SK-N-SH (cell line): ENCODE measurements around the gene BOLA3. TPM values are rescaled to one million over a fixed set of nuclear protein-coding genes. Genes with fewer than 3 reads are reported as not detected.

Experiments
- CTCF ChIA-PET: fragments of 300-600, 350-600 bp; formaldehyde crosslinking; extraction: SDS; loops from one replicate; lab custom pipeline; 2021; lab: Yijun Ruan, JAX
- POLR2A ChIA-PET: fragments of 350-600 bp; sonication (Branson Sonifier 250); formaldehyde crosslinking; extraction: SDS; loops from one replicate; lab custom pipeline; 2020; ENCODE audit warnings: antibody characterized with exemption, inconsistent platforms; lab: Yijun Ruan, JAX
- DNase-seq: peaks from one replicate; pipeline ENCODE4 v3.0.0; 2012
- H2AFZ ChIP-seq: fragments of 200-600 bp; sonication (generic); 2 replicates; pipeline ENCODE4 v1.8.1; 2016; ENCODE audit warnings: antibody characterized with exemption, mild to moderate bottlenecking, low read depth
- H3F3A ChIP-seq: fragments of 200-600 bp; sonication (generic); replicated peaks from 2 replicates; pipeline ENCODE3; 2016; ENCODE audit warnings: antibody characterized with exemption, mild to moderate bottlenecking; ENCODE audit not compliant: insufficient read depth
- H3K27ac ChIP-seq, 2 experiments: fragments of 200-500 bp in 1 of 2; fragments of 200-600 bp in 1 of 2; sonication (Bioruptor generic) in 1 of 2; sonication (generic), shearing (Covaris generic) in 1 of 2; 2 replicates each; pipeline versions ENCODE4 v1.5.1 to v1.6.1; 2014 to 2016; ENCODE audit warnings: low read depth in 2 of 2, inconsistent platforms in 1 of 2, low read length in 1 of 2, mild to moderate bottlenecking in 1 of 2, mixed read lengths in 1 of 2
- H3K27me3 ChIP-seq: fragments of 200-600 bp; sonication (generic), shearing (Covaris generic); 2 replicates; pipeline ENCODE4 v1.6.1; 2016; ENCODE audit warnings: mixed run types; ENCODE audit not compliant: insufficient read depth
- H3K36me3 ChIP-seq, 2 experiments: fragments of 200-500 bp in 1 of 2; fragments of 200-600 bp in 1 of 2; sonication (Bioruptor generic) in 1 of 2; sonication (generic) in 1 of 2; replicated peaks in 1 of 2; 2 replicates each; pipeline versions ENCODE3 to v1.5.1; 2014 to 2016; ENCODE audit warnings: low read length in 1 of 2, mild to moderate bottlenecking in 1 of 2; ENCODE audit not compliant: insufficient read depth in 2 of 2, control insufficient read depth in 1 of 2
- H3K4me1 ChIP-seq, 2 experiments: fragments of 200-500 bp in 1 of 2; fragments of 200-600 bp in 1 of 2; sonication (Bioruptor generic) in 1 of 2; sonication (generic), shearing (Covaris generic) in 1 of 2; 2 replicates each; pipeline versions ENCODE4 v1.5.1 to v1.6.1; 2014 to 2016; ENCODE audit warnings: low read depth in 1 of 2, low read length in 1 of 2, mixed run types in 1 of 2; ENCODE audit not compliant: insufficient read depth in 2 of 2, control insufficient read depth in 1 of 2
- H3K4me2 ChIP-seq: fragments of 200-600 bp; sonication (generic), shearing (Covaris generic); 2 replicates; pipeline ENCODE4 v1.6.1; 2017; ENCODE audit warnings: mixed run types
- H3K4me3 ChIP-seq, 2 experiments: fragments of 200-500 bp in 1 of 2; fragments of 200-600 bp in 1 of 2; sonication (Bioruptor generic) in 1 of 2; sonication (generic), shearing (Covaris generic) in 1 of 2; 2 replicates each; pipeline versions ENCODE4 v1.5.1 to v1.8.1; 2014 to 2016; ENCODE audit warnings: low read depth in 2 of 2, inconsistent platforms in 1 of 2, low read length in 1 of 2, mild to moderate bottlenecking in 1 of 2, mixed read lengths in 1 of 2, moderate library complexity in 1 of 2
- H3K79me2 ChIP-seq: fragments of 200-600 bp; sonication (generic); 2 replicates; pipeline ENCODE4 v1.8.1; 2017; ENCODE audit warnings: mild to moderate bottlenecking; ENCODE audit not compliant: insufficient read depth
- H3K9ac ChIP-seq: fragments of 200-600 bp; sonication (generic); 2 replicates; pipeline ENCODE4 v1.6.1; 2017; ENCODE audit warnings: mixed run types
- H3K9me2 ChIP-seq: fragments of 200-600 bp; sonication (generic); 2 replicates; pipeline ENCODE4 v1.6.1; 2017; ENCODE audit warnings: mixed run types
- H3K9me3 ChIP-seq: fragments of 200-600 bp; sonication (generic); 2 replicates; pipeline ENCODE4 v1.6.1; 2017; ENCODE audit warnings: mixed run types, mild to moderate bottlenecking, moderate library complexity
- H4K20me1 ChIP-seq: fragments of 200-600 bp; sonication (generic); 2 replicates; pipeline ENCODE4 v1.6.1; 2017; ENCODE audit warnings: mild to moderate bottlenecking, mixed run types; ENCODE audit not compliant: insufficient read depth
- CHD2 ChIP-seq: fragments of 150-350 bp; IDR thresholded peaks from 2 replicates; pipeline ENCODE4 v1.6.1; 2018; ENCODE audit warnings: low read length; ENCODE audit not compliant: partially characterized antibody
- ELF1 ChIP-seq: IDR thresholded peaks from 2 replicates; pipeline ENCODE4 v1.4.0; 2012
- EZH2phosphoT487 ChIP-seq: fragments of 200-600 bp; sonication (generic); IDR thresholded peaks from 2 replicates; pipeline ENCODE4 v1.6.1; 2017; ENCODE audit warnings: low read depth, mixed run types, mild to moderate bottlenecking, antibody characterized with exemption, moderate library complexity, borderline replicate concordance
- FOXJ3 ChIP-seq: sonication (generic); formaldehyde crosslinking; IDR thresholded peaks from 2 replicates; pipeline ENCODE4 v1.5.1; 2020; ENCODE audit warnings: mild to moderate bottlenecking, missing genetic modification reagents
- GABPA ChIP-seq: IDR thresholded peaks from 2 replicates; pipeline ENCODE4 v1.4.0; 2012; ENCODE audit warnings: low read depth, mild to moderate bottlenecking
- IRF3 ChIP-seq: fragments of 150-350 bp; IDR thresholded peaks from 2 replicates; pipeline ENCODE4 v1.6.1; 2016; ENCODE audit warnings: mild to moderate bottlenecking, low read depth, low read length
- MAX ChIP-seq: IDR thresholded peaks from 2 replicates; pipeline ENCODE4 v1.4.0; 2012; ENCODE audit warnings: low read depth
- MXI1 ChIP-seq: IDR thresholded peaks from 2 replicates; pipeline ENCODE4 v1.6.1; 2012; ENCODE audit warnings: mild to moderate bottlenecking, low read depth, low read length, improper control_type of control experiment
- NFIC ChIP-seq: IDR thresholded peaks from 2 replicates; pipeline ENCODE4 v1.4.0; 2012; ENCODE audit warnings: borderline replicate concordance
- NRF1 ChIP-seq: IDR thresholded peaks from 2 replicates; pipeline ENCODE4 v1.6.1; 2012; ENCODE audit warnings: low read depth, mild to moderate bottlenecking, low read length
- REST ChIP-seq: IDR thresholded peaks from 2 replicates; pipeline ENCODE4 v1.6.1; 2012; ENCODE audit warnings: mild to moderate bottlenecking, low read depth, low read length, moderate library complexity
- RFX5 ChIP-seq: IDR thresholded peaks from 2 replicates; pipeline ENCODE4 v1.6.1; 2012; ENCODE audit warnings: mild to moderate bottlenecking, improper control_type of control experiment, low read length
- RXRA ChIP-seq: IDR thresholded peaks from 2 replicates; pipeline ENCODE4 v1.4.0; 2012; ENCODE audit warnings: low read depth, mild to moderate bottlenecking, borderline replicate concordance
- TAF1 ChIP-seq: IDR thresholded peaks from 2 replicates; pipeline ENCODE4 v1.6.1; 2012; ENCODE audit warnings: low read depth, mild to moderate bottlenecking, low read length, moderate library complexity, borderline replicate concordance
- TCF12 ChIP-seq: IDR thresholded peaks from 2 replicates; pipeline ENCODE4 v1.4.0; 2012
- USF1 ChIP-seq: IDR thresholded peaks from 2 replicates; pipeline ENCODE4 v1.4.0; 2012; ENCODE audit warnings: low read depth, borderline replicate concordance
- USF2 ChIP-seq: fragments of 150-350 bp; IDR thresholded peaks from 2 replicates; pipeline ENCODE4 v1.6.1; 2017; ENCODE audit warnings: antibody characterized with exemption, low read length, low read depth, borderline replicate concordance
- WGBS: methylation state at CpG from one replicate; pipeline ENCODE4 v1.1.6; 2017; ENCODE audit warnings: low lambda C conversion rate; 5-methylcytosine and 5-hydroxymethylcytosine counted together
- polyA plus RNA-seq, 3 experiments: library from polyadenylated mRNA; depleted of rRNA; stranded (reverse); fragments of >200 nt; gene quantifications; 2 replicates each; pipeline ENCODE4 v1.2.3, GENCODE V29; 2012

The BOLA3 gene
- polyA plus RNA-seq, 1 of the 3 experiments (the other 2 are of a cell fraction), result 90.1 TPM

GRCh38 chr2:74177696-74178095 is 30.0 kb upstream of the BOLA3 start:
- peaks cover 58% of the 10 kb centered on the region for H3K79me2 ChIP-seq
- H3F3A ChIP-seq, result peaks cover 25% of the 10 kb centered on the region
- peaks cover 0 to 30% of the 10 kb centered on the region in 2 experiments for H3K36me3 ChIP-seq
- ChIA-PET POLR2A (interaction anchor here (1.0 to 2.6 kb wide), 11 partner anchors 10 to 441 kb away, joined by 3 to 24 read pairs (median 5); partner anchors contain the start of genes BOLA3, MTHFD2, STAMBP and TPRKB), CTCF (interaction anchor here (0.9 to 2.0 kb wide), 5 partner anchors 8 to 33 kb away, joined by 3 to 9 read pairs (median 4); partner anchors contain the start of gene MTHFD2)
- H3K27ac ChIP-seq, result peak overlapping the region; percentile 87 to 94
- no peak overlapping the region for H2AFZ ChIP-seq
- no peaks in the 10 kb centered on the region for H3K9me3 ChIP-seq
- H3K4me2 ChIP-seq, result peak overlapping the region; percentile 72
- no peaks in the 10 kb centered on the region for H3K27me3 ChIP-seq
- no peak for DNase-seq
- peaks cover 4 to 6% of the 10 kb centered on the region in 2 experiments; a peak in 3 of 4 replicates for H3K4me1 ChIP-seq
- no peak for TF ChIP-seq TCF12
- no peak for TF ChIP-seq GABPA
- TF ChIP-seq RXRA, result 0 out of 2 replicates have a peak, but pooled peaks have one; percentile 7
- TF ChIP-seq RFX5, result no peak
- peak overlapping the region; percentile 99 for H3K9ac ChIP-seq
- H4K20me1 ChIP-seq, result peaks cover 55% of the 10 kb centered on the region
- peak overlapping the region; percentile 71 to 96 for H3K4me3 ChIP-seq
- no peaks in the 10 kb centered on the region for H3K9me2 ChIP-seq

- TF ChIP-seq USF2 (no peak), FOXJ3 (CRISPR knock-in tag) (no peak), ELF1 (no peak), NFIC (no peak), MXI1 (no peak), IRF3 (no peak), NRF1 (no peak), MAX (no peak), TAF1 (no peak), USF1 (no peak), CHD2 (no peak), EZH2phosphoT487 (no peak), REST (no peak)
- TF ChIP-seq, all 33 proteins: peak for 0
- H3K9me2 ChIP-seq, result no peaks in the 10 kb centered on the region
- no peak overlapping the region for H3K4me3 ChIP-seq
- no peak overlapping the region for H3K4me2 ChIP-seq
- POLR2A ChIA-PET, result no interaction called here
- no peak overlapping the region for H3K9ac ChIP-seq
- no peak overlapping the region for H3K27ac ChIP-seq
- CTCF ChIA-PET, result interaction anchor here (1.1 kb wide), 1 partner anchor 24 kb away, joined by 3 read pairs; the partner anchor contains the start of gene MTHFD2
- 90% methylated on average over 1 of the region's 1 CpG for WGBS
- peaks cover 3 to 4% of the 10 kb centered on the region in 2 experiments; a peak in 3 of 4 replicates for H3K4me1 ChIP-seq
- H3K27me3 ChIP-seq, result no peaks in the 10 kb centered on the region
- H3K9me3 ChIP-seq, result no peaks in the 10 kb centered on the region
- H4K20me1 ChIP-seq, result peaks cover 71% of the 10 kb centered on the region
- H3K36me3 ChIP-seq, result peaks cover 11 to 57% of the 10 kb centered on the region in 2 experiments
- H2AFZ ChIP-seq, result no peak overlapping the region
- peaks cover 86% of the 10 kb centered on the region for H3K79me2 ChIP-seq
- peaks cover 29% of the 10 kb centered on the region for H3F3A ChIP-seq
- no peak for DNase-seq
Measured at GRCh38 chr2:74174909-74175308, 27.2 kb upstream of the BOLA3 start.
